Smooth muscle cell of trachea (primary cell): ENCODE results near the gene HOMER1. TPM values are rescaled to one million over a fixed set of nuclear protein-coding genes. Genes with fewer than 3 reads are reported as not detected.

ENCODE experiments used
- total RNA-seq: library from RNA; depleted of rRNA; stranded (reverse); fragments of >200 nt; gene quantifications from 2 replicates; pipeline ENCODE4 v1.2.1, GENCODE V29; 2014

The HOMER1 gene
- total RNA-seq, result 3.8 and 6.1 TPM in 2 replicates

GRCh38 chr5:79513704-79514390, at the start of gene HOMER1:
Gene HOMER1, minus strand, starts transcription at chr5:79514134. Its CDS starts 1,360 bp downstream, at chr5:79512774.

Other genes starting within 250 kb of the HOMER1 start
- gene TENT2, start 98.3 kb upstream of the HOMER1 start, total RNA-seq, result 44.5 and 57.6 TPM in 2 replicates
- 6.0 and 11.2 TPM in 2 replicates for gene CMYA5, start 175.7 kb upstream of the HOMER1 start, total RNA-seq